PC-3 (cell line): ENCODE data around the gene CCNY. TPM values are rescaled to one million over a fixed set of nuclear protein-coding genes. Genes with fewer than 3 reads are reported as not detected.

Experiments used
- ATAC-seq: fragments of 200-7000 bp; cut with Tn5 transposase; 2 replicates; pipeline ENCODE4 v1.9.1; 2020; ENCODE audit warnings: mild to moderate bottlenecking, moderate library complexity
- BruUV-seq: library from RNA; stranded (reverse); fragments of 400-500 nt; replicated peaks from 2 replicates; lab custom pipeline; 2021; lab: Mats Ljungman, UMichigan
- CTCF ChIA-PET: fragments of 300-600 bp; sonication (Branson Sonifier 250); formaldehyde crosslinking; loops from one replicate; lab custom pipeline; 2022; ENCODE audit warnings: antibody characterized with exemption; lab: Charles Lee
- POLR2A ChIA-PET: fragments of 300-600 bp; sonication (Branson Sonifier 250); formaldehyde crosslinking; loops from one replicate; lab custom pipeline; 2022; ENCODE audit warnings: antibody characterized with exemption; ENCODE audit not compliant: unreplicated experiment; lab: Charles Lee
- DNase-seq: peaks from one replicate; pipeline ENCODE4 v3.0.0-alpha.2; 2015
- H2AFZ ChIP-seq: fragments of 300-600 bp; sonication (generic); 2 replicates; pipeline ENCODE4 v1.6.0; 2016; ENCODE audit warnings: antibody characterized with exemption, low read length
- H3F3A ChIP-seq: fragments of 300-600 bp; sonication (generic); one replicate; pipeline ENCODE4 v1.6.0; 2017; ENCODE audit warnings: antibody characterized with exemption, low read length, control low read depth, mild to moderate bottlenecking; ENCODE audit not compliant: unreplicated experiment
- H3K27ac ChIP-seq: fragments of 300-600 bp; sonication (generic); 2 replicates; pipeline ENCODE4 v1.5.1; 2016; ENCODE audit warnings: mild to moderate bottlenecking, low read length
- H3K27me3 ChIP-seq: fragments of 300-600 bp; sonication (generic); 2 replicates; pipeline ENCODE4 v1.6.1; 2016; ENCODE audit warnings: low read length, mixed read lengths
- H3K36me3 ChIP-seq: fragments of 300-600 bp; sonication (generic); 2 replicates; pipeline ENCODE4 v1.6.1; 2016; ENCODE audit warnings: low read depth, mixed run types, low read length, mixed read lengths
- H3K4me1 ChIP-seq: fragments of 300-600 bp; sonication (generic); 2 replicates; pipeline ENCODE4 v1.5.1; 2016; ENCODE audit warnings: low read length; ENCODE audit not compliant: insufficient read depth
- H3K4me2 ChIP-seq: fragments of 300-600 bp; sonication (generic); 2 replicates; pipeline ENCODE4 v1.6.0; 2016; ENCODE audit warnings: low read length
- H3K4me3 ChIP-seq: fragments of 300-600 bp; sonication (generic); 2 replicates; pipeline ENCODE4 v1.5.1; 2016; ENCODE audit warnings: mild to moderate bottlenecking, low read length, mixed read lengths
- H3K79me2 ChIP-seq: fragments of 300-600 bp; sonication (generic); 2 replicates; pipeline ENCODE4 v1.6.1; 2017; ENCODE audit warnings: low read length, mixed read lengths
- H3K9ac ChIP-seq: fragments of 300-600 bp; sonication (generic); 2 replicates; pipeline ENCODE4 v1.6.0; 2016; ENCODE audit warnings: mild to moderate bottlenecking, low read length
- H3K9me2 ChIP-seq: fragments of 300-600 bp; sonication (generic); replicated peaks from 2 replicates; pipeline ENCODE4 v1.6.1; 2016; ENCODE audit warnings: mixed run types, low read length, mixed read lengths
- H3K9me3 ChIP-seq: fragments of 300-600 bp; sonication (generic); 2 replicates; pipeline ENCODE4 v1.6.1; 2016; ENCODE audit warnings: low read length, mixed read lengths
- H4K20me1 ChIP-seq: fragments of 300-600 bp; sonication (generic); 2 replicates; pipeline ENCODE4 v1.6.1; 2016; ENCODE audit warnings: low read length, mixed read lengths
- EZH2 ChIP-seq: fragments of 300-600 bp; sonication (generic); IDR thresholded peaks from one replicate; pipeline ENCODE4 v1.6.1; 2017; ENCODE audit warnings: antibody characterized with exemption, mild to moderate bottlenecking, low read length; ENCODE audit not compliant: unreplicated experiment
- EZH2phosphoT487 ChIP-seq: fragments of 300-600 bp; sonication (generic); IDR thresholded peaks from 2 replicates; pipeline ENCODE4 v1.6.1; 2018; ENCODE audit warnings: mild to moderate bottlenecking, antibody characterized with exemption, low read length, borderline replicate concordance
- intact Hi-C: fragments of 100-400 bp; cut with micrococcal nuclease; formaldehyde crosslinking; loops from 2 replicates; pipeline ENCODE4 v1.9.0; 2023
- total RNA-seq: library from RNA; depleted of rRNA; stranded (reverse); fragments of >200 nt; gene quantifications from 2 replicates; pipeline ENCODE4 v1.2.3, GENCODE V29; 2014
- TF ChIP-seq, protein P1 (sequence below): fragments of 300-600 bp; sonication (generic); conservative IDR thresholded peaks from 2 replicates; pipeline ENCODE4 v1.5.1; 2017; ENCODE audit warnings: antibody characterized with exemption, low read depth, mild to moderate bottlenecking, low read length

CCNY gene
- total RNA-seq, 1 experiment from 2014 or later: 146 TPM

DNA sequence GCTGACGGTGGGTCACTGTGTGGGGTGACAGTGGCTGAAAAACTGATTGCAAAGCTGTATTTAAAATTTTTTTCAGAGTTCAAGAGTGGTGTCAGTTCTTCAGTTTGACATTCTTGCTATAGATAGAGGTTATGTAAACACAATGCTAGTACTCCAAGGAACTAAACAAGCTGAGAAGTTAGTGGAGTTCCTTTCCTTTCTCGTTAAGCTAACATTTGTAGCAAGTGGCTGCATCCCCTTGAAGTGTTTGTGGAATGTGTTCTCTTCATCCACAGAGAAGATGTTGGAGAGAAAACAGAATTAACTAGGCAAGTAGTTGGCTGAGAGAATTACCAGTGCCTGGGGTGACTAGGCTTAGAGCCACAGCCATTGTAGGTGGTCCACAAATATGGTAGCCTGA, 15.8 kb downstream of the CCNY start:
- no TSS peak for BruUV-seq
- Histone ChIP-seq H3K36me3 (no peaks in the 10 kb centered on the region), H3K4me2 (no peak overlapping the region), H3K4me3 (no peak overlapping the region), H2AFZ (no peak overlapping the region), H3K4me1 (no peaks in the 10 kb centered on the region; the same call in 1 of the 2 replicates), H3F3A (no peaks in the 10 kb centered on the region), H3K9me2 (no peaks in the 10 kb centered on the region), H3K27ac (no peak overlapping the region), H3K27me3 (no peaks in the 10 kb centered on the region), H3K9ac (no peak overlapping the region), H4K20me1 (peaks cover 77% of the 10 kb centered on the region), H3K9me3 (no peaks in the 10 kb centered on the region), H3K79me2 (peaks cover 98% of the 10 kb centered on the region)
- DNase-seq (no peak), ATAC-seq (no peak)
- ChIA-PET POLR2A (no interaction called here), CTCF (interaction anchor here (1.0 kb wide), 1 partner anchor 112 kb away, joined by 3 read pairs; no protein-coding TSS in a partner anchor)
- intact Hi-C loops: no loop called here
- TF ChIP-seq, protein P1, sequence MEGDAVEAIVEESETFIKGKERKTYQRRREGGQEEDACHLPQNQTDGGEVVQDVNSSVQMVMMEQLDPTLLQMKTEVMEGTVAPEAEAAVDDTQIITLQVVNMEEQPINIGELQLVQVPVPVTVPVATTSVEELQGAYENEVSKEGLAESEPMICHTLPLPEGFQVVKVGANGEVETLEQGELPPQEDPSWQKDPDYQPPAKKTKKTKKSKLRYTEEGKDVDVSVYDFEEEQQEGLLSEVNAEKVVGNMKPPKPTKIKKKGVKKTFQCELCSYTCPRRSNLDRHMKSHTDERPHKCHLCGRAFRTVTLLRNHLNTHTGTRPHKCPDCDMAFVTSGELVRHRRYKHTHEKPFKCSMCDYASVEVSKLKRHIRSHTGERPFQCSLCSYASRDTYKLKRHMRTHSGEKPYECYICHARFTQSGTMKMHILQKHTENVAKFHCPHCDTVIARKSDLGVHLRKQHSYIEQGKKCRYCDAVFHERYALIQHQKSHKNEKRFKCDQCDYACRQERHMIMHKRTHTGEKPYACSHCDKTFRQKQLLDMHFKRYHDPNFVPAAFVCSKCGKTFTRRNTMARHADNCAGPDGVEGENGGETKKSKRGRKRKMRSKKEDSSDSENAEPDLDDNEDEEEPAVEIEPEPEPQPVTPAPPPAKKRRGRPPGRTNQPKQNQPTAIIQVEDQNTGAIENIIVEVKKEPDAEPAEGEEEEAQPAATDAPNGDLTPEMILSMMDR: no peak
- no peak for TF ChIP-seq EZH2phosphoT487
- TF ChIP-seq EZH2: no peak

DNA sequence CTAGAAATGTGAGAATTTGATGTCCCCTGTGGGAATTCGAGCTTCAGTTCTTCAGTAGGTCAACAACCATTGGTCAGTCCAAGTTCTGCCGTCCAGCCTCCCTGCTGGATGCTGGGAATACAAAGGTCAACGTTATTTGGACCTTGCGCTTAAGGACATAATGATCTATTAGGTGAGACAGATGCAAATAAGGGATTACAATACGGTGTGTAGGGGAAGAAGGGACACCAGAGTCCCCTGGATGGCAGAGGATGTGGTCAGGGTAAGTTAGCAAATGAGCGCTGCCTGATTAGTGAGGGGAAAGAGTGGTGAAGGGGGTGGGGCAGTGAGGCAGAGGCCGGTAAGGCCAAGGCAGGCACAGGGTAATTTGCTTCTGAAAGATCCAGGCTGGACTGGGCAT, 16.2 kb downstream of the CCNY start:
- BruUV-seq: no TSS peak
- Histone ChIP-seq H3K9me2 (no peaks in the 10 kb centered on the region), H4K20me1 (peaks cover 77% of the 10 kb centered on the region), H3K4me2 (no peak overlapping the region), H2AFZ (no peak overlapping the region), H3K9ac (no peak overlapping the region), H3K4me3 (no peak overlapping the region), H3K79me2 (peaks cover 98% of the 10 kb centered on the region), H3F3A (no peaks in the 10 kb centered on the region), H3K9me3 (no peaks in the 10 kb centered on the region), H3K4me1 (no peaks in the 10 kb centered on the region; the same call in 1 of the 2 replicates), H3K27me3 (no peaks in the 10 kb centered on the region), H3K27ac (no peak overlapping the region), H3K36me3 (no peaks in the 10 kb centered on the region)
- TF ChIP-seq EZH2 (no peak), EZH2phosphoT487 (no peak)
- TF ChIP-seq, protein P1: no peak
- DNase-seq (no peak), ATAC-seq (no peak)
- CTCF ChIA-PET: interaction anchor here (0.5 kb wide), 1 partner anchor 113 kb away, joined by 3 read pairs; no protein-coding TSS in a partner anchor
- intact Hi-C loops: no loop called here
- POLR2A ChIA-PET: no interaction called here

DNA sequence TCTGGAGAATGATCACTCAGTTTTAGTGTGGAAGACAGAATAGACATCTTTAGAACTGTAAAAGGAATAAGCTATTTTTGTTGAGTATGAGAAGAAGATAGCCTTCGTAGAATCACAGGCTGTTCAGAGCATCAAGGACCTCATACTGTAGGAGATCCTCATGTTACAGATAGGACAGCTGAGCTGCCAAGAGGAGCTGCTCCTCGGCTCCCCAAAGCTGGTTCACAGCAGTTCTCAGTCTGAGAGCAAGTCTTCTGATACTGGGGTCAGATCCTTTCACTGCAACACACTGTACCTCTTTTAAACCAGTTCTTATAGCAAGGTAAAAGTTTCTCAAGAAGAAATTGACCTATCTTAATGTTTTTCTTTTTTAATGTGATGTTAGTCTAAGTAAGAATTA, 17.1 kb downstream of the CCNY start:
- Histone ChIP-seq H3K4me3 (no peak overlapping the region), H3K9me3 (no peaks in the 10 kb centered on the region), H3K27ac (no peak overlapping the region), H3K9me2 (no peaks in the 10 kb centered on the region), H3K4me1 (no peaks in the 10 kb centered on the region; the same call in 1 of the 2 replicates), H3F3A (no peaks in the 10 kb centered on the region), H4K20me1 (peaks cover 77% of the 10 kb centered on the region), H3K36me3 (no peaks in the 10 kb centered on the region), H3K4me2 (no peak overlapping the region), H3K9ac (no peak overlapping the region), H2AFZ (no peak overlapping the region), H3K27me3 (no peaks in the 10 kb centered on the region), H3K79me2 (peaks cover 98% of the 10 kb centered on the region)
- ChIA-PET POLR2A (interaction anchor here (0.5 kb wide), 1 partner anchor 193 kb away, joined by 3 read pairs; no protein-coding TSS in a partner anchor), CTCF (no interaction called here)
- ATAC-seq (no peak), DNase-seq (no peak)
- no TSS peak for BruUV-seq
- intact Hi-C loops: no loop called here
- TF ChIP-seq, protein P1: no peak
- TF ChIP-seq EZH2: no peak
- no peak for TF ChIP-seq EZH2phosphoT487
